NCI-H2107 treated with DMSO at 0.1 percent for 48 hours (cell line): ENCODE data around the gene IRS1.
"Not testable (repeated sequence)": the region's sequence is repeated elsewhere in the genome, so short reads cannot be mapped to it uniquely, and the experiment has no call there.

ENCODE experiments used
- DNase-seq: peaks from one replicate; lab custom pipeline; 2025; ENCODE audit not compliant: unreplicated experiment; lab: John Stamatoyannopoulos, UW

Gene IRS1

DNA sequence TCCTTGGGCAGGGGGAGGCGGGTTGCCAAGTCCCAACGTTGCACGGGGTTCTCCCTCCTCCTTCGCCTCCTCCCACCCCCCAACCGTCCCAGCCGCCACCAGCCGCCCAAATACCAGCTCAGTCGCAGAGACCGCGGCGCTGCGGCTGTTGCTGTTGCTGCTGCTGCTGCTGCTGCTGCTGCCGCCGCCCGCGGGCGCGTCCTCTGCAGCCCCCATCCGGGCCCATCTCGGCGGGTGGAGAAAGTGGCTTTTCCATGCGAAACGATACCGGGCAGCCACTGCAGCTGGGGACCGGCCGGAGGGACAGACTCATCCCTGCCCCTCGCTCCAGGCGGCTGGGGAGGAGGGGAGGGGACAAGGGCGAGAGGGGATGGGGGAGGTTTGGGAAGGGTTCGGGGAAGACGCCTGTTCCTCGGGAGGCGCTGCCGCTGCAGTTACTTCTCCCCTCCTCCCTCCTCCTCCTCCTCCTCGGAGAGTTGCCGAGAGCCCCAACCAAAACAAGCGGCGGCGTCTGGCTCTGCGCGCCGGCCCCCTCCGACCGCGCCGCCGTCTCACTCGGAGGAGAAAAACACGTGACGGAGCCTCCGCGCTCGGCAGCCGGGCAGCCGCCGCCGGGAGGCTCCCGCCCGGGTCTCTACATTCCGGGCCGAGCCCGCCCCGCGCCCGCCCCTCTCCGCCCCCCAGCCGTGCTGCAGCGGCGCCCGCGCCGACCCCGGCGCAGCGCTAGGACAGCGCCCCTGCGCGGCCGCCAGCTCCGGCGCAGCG lies at the start of gene IRS1:
TSS of gene IRS1 (minus strand) at position 610 of the 765 bp plus-strand sequence. CDS start 1,082 bp downstream, outside the sequence.
- no peak for DNase-seq

DNA sequence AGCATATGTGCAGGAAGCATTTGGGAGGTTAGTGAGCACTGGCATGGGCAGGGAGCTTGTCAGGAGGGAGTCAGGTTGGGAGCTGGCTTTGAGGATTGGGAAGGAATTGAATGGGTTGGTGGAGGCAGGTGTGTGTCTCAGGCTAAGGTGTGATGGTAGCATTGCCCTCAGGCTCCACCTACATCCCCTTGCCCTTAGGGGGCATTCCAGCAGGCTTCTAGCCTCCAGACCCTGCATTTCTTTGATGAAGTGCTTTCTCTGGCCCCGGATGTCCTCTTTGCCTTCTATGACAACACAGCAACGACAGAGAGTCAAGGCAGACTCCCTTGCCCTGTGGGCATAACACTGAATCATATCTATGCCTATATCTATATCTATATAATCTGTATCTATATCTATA lies 49.7 kb upstream of the IRS1 start:
- DNase-seq = no peak

DNA sequence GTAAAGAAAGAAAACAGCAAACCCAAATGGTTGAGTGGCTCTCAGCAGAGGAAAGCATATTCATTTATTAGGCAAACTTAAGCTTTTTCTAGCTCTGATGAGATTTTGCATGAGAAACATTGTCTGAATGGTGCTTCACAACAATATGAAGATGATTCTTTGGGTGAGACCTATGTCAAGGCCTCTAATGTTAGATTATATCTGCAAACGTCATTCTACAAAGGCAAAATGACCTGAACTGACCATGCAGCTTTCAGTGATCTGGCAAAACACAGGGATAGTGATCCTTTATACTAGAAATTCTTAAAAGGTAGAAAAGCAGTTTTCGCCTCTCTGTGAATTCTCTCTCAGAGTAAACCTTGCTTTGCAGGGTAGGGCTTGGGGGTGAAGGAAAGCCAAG lies 47.9 kb upstream of the IRS1 start:
- no peak for DNase-seq

DNA sequence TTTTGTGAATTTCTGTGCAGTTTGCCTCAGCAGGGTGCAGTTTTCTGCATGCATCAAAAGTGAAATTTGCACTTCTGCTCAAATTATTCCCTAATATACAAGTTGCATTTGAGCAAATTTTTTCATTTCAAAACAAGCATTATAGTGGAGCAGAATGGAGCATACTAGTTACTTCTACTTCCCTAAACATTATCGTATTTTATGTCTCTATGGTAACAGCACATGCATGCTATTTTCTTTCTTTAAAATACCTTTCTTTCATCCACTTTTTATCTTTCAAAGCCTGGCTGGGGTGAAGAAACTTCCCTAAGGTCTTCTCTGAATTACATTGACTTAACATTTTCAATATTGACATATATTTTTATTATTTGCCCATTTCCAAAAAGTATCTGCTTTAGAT lies 47.5 kb upstream of the IRS1 start:
- no peak for DNase-seq

- no peak for DNase-seq
Measured at GRCh38 chr2:226845386-226846116, 45.9 kb upstream of the IRS1 start.

DNA sequence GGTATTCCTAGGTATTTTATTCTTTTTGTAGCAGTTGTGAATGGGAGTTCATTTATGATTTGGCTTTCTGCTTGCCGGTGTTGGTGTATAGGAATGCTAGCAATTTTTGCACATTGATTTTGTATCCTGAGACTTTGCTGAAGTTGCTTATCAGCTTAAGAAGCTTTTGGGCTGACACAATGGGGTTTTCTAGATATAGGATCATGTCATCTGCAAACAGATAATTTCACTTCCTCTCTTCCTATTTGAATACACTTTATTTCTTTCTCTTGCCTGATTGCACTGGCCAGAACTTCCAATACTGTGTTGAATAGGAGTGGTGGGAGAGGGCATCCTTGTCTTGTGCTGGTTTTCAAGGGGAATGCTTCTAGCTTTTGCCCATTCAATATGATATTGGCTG lies 43.4 kb upstream of the IRS1 start:
- not testable (repeated sequence) for DNase-seq

DNA sequence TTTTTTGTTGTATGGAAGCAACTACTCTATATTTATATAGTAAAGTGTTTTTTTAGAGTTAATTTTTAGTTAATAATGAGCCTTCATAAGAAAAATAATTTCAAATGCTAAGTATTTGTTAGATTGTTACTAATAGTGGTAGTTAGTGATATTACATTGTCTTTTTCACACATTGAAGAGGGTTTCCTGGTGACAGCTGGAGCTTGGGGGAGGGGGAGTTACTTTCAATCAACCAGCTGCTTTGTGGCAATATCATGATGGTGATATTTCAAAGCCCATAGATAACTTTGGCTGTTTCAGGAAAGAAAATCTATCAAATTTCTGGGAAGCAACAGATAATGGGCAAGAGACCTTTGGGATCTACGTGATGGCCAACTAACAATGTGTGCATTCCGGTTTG lies 40.3 kb upstream of the IRS1 start:
- DNase-seq = no peak

GRCh38 chr2:226839161-226839560 lies 39.5 kb upstream of the IRS1 start:
- no peak for DNase-seq

- DNase-seq = no peak
Measured at GRCh38 chr2:226838722-226839121, 39.1 kb upstream of the IRS1 start.

GRCh38 chr2:226837787-226838603 lies 38.4 kb upstream of the IRS1 start:
- no peak for DNase-seq

DNA sequence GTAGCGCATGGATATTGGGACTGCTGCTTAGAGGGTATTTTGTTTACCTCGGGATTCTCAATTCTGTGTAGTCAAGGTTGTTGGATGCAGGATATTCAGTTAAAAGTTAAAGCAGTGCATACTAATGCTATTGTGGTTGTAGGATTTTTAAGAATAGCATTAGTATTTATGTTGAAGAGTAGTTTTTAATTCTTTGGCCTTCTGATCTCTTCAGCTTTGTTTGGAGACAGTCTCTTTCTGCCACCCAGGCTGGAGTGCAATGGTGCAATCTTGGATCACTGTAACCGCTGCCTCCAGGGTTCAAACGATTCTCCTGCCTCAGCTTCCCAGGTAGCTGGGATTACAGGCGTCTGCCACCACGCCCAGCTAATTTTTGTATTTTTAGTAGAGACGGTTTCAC lies 37.7 kb upstream of the IRS1 start:
- no peak for DNase-seq

DNA sequence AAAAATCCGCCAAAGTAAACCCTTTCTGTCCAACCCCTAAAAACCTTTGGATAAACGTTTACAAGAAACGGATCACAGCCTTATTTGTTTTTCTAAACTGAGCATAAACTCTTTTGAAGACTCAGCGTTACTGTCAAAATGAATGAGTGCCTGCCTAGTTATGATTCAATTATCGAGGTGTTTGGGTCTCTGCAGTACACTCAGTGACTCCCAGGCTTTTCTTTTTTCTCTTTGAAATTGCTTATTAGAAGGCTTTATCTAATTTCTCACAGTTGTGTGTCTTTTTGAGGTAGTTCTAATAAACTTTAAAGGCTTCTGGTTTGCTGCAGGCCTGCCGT lies 36.9 kb upstream of the IRS1 start:
- peak; percentile 53 for DNase-seq

GRCh38 chr2:226835796-226836547 lies 36.4 kb upstream of the IRS1 start, which contains the start of gene RHBDD1:
Gene RHBDD1, plus strand, starts transcription at chr2:226836054. Its CDS starts 28,640 bp downstream, at chr2:226864694.
- peak; percentile 54 for DNase-seq

DNA sequence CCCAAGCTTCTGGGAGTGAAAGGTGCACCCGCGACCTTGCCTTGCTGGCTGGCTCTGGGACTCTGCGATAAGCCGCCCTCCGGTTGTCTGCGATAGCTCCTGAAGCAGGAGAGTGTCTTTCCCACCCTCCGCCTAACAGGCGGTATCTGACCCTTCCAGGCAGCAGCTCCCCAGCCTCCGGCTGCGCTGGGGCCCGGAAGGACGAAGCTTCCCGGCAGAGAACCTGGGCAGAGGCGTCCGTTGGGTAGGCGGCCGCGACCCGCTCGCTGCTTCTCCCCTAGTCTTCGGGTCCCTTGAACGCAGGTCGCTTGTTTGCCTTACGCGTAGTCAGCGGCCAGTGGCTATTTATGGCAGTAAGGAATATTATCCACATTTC lies 35.8 kb upstream of the IRS1 start:
- DNase-seq = no peak

GRCh38 chr2:226834880-226835279 lies 35.3 kb upstream of the IRS1 start:
- not testable (repeated sequence) for DNase-seq

DNA sequence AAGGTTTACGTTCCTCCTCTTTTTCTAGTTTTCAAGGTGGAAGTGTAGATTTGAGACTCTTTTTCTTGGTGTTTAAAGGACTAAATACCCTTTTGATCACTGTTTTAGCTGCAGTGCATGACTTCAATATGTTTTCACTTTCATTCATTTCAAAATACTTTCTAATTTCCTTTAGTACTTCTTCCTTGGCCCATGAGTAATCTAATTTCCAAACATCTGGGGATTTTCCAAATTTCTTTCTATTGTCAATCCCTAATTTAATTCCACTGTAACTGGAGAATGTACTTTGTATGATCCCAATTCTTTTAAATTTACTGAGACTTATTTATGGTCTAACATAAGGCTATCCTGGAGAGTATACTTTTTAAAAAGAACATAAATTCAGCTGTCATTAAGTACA lies 32.4 kb upstream of the IRS1 start:
- no peak for DNase-seq

DNA sequence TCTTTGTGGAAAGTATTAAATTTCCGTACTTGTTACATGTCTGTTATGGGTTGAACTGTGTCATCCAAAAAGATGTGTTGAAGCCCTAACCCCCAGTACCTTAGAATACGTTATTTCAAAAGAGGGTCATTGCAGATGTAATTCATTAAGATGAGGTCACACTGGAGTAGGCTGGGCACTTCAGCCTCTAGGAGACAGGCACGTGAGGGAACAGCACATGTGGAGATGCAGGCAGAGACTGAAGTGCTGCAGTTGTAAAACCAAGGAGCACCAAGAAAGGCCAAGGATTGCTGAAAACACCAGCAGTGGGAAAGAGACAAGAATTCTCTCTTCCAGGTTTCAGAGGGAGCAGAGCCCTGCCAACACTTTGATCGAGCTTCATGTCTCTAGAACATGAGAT lies 31.6 kb upstream of the IRS1 start:
- DNase-seq = no peak

GRCh38 chr2:226829721-226830631 lies 30.4 kb upstream of the IRS1 start:
- no peak for DNase-seq

- DNase-seq = no peak
Measured at GRCh38 chr2:226828191-226828590, 28.6 kb upstream of the IRS1 start.

- no peak for DNase-seq
Measured at GRCh38 chr2:226825056-226825455, 25.4 kb upstream of the IRS1 start.
